Fibroblast of lung (primary cell): ENCODE results near the gene ZNF554. TPM values are rescaled to one million over a fixed set of nuclear protein-coding genes. Genes with fewer than 3 reads are reported as not detected.

Experiments used
- DNase-seq, 2 donors: peaks; one replicate each; pipeline versions ENCODE4 v3.0.0 to v3.0.0-alpha.2; 2010; ENCODE audit warnings: low read depth in 2 of 2
- H2AFZ ChIP-seq: 2 replicates; pipeline ENCODE4 v1.5.1; 2012; ENCODE audit warnings: low read length, control low read depth, inconsistent platforms
- H3K27ac ChIP-seq: 2 replicates; pipeline ENCODE4 v1.5.1; 2011; ENCODE audit warnings: low read length, control low read depth; ENCODE audit not compliant: insufficient read depth
- H3K27me3 ChIP-seq: 2 replicates; pipeline ENCODE4 v1.5.1; 2011; ENCODE audit warnings: mild to moderate bottlenecking, low read length; ENCODE audit not compliant: control insufficient read depth, insufficient read depth
- H3K36me3 ChIP-seq: 2 replicates; pipeline ENCODE4 v1.5.1; 2011; ENCODE audit warnings: low read length; ENCODE audit not compliant: control insufficient read depth, insufficient read depth
- H3K4me1 ChIP-seq: 2 replicates; pipeline ENCODE4 v1.5.1; 2011; ENCODE audit warnings: low read length; ENCODE audit not compliant: control insufficient read depth, insufficient read depth; ENCODE audit errors: extremely low read depth
- H3K4me2 ChIP-seq: 2 replicates; pipeline ENCODE4 v1.5.1; 2011; ENCODE audit warnings: low read length, control low read depth; ENCODE audit not compliant: insufficient read depth; ENCODE audit errors: extremely low read depth
- H3K4me3 ChIP-seq, 4 experiments: fragments of 200-600 bp in 1 of 4; sonication (generic) in 1 of 4; replicated peaks in 1 of 4; 2 replicates each; pipeline ENCODE4 v1.5.1; 2011 to 2016; ENCODE audit warnings: low read length in 4 of 4, low read depth in 3 of 4, mild to moderate bottlenecking in 3 of 4, control low read depth in 2 of 4, inconsistent platforms in 1 of 4, mixed read lengths in 1 of 4; ENCODE audit not compliant: insufficient read depth in 1 of 4; ENCODE audit errors: control extremely low read depth in 1 of 4
- H3K79me2 ChIP-seq: 2 replicates; pipeline ENCODE4 v1.5.1; 2012; ENCODE audit warnings: mild to moderate bottlenecking, low read length, inconsistent platforms; ENCODE audit not compliant: control insufficient read depth, insufficient read depth
- H3K9ac ChIP-seq: 2 replicates; pipeline ENCODE4 v1.5.1; 2011; ENCODE audit warnings: mild to moderate bottlenecking, low read length, control low read depth; ENCODE audit not compliant: insufficient read depth
- H3K9me3 ChIP-seq: 2 replicates; pipeline ENCODE4 v1.5.1; 2012; ENCODE audit warnings: low read depth, low read length; ENCODE audit not compliant: control insufficient read depth, insufficient read depth
- H4K20me1 ChIP-seq: 2 replicates; pipeline ENCODE4 v1.5.1; 2011; ENCODE audit warnings: low read length; ENCODE audit not compliant: control insufficient read depth, insufficient read depth; ENCODE audit errors: extremely low read depth
- CTCF ChIP-seq, 2 donors: IDR thresholded peaks in 1 of 2; conservative IDR thresholded peaks in 1 of 2; 1 replicate in 1 of 2; 2 replicates in 1 of 2; pipeline ENCODE4 v1.5.1; 2011 to 2012; ENCODE audit warnings: low read length in 2 of 2, control low read depth in 1 of 2, inconsistent platforms in 1 of 2, low read depth in 1 of 2, mild to moderate bottlenecking in 1 of 2
- EZH2 ChIP-seq: IDR thresholded peaks from 2 replicates; pipeline ENCODE4 v1.5.1; 2012; ENCODE audit warnings: low read length, control low read depth, mild to moderate bottlenecking; ENCODE audit errors: missing control alignments
- polyA plus RNA-seq, 2 donors: library from polyadenylated mRNA; depleted of rRNA in 1 of 2; stranded (reverse) in 1 of 2; unstranded in 1 of 2; fragments of >200 nt; gene quantifications; 2 replicates each; pipeline ENCODE4 v1.2.1, GENCODE V29; 2011 to 2012; ENCODE audit warnings: missing spikeins in 1 of 2
- total RNA-seq: library from RNA; depleted of rRNA; stranded (reverse); fragments of >200 nt; gene quantifications from 2 replicates; pipeline ENCODE4 v1.2.1, GENCODE V29; 2014

The ZNF554 gene
- total and polyA plus RNA-seq, 2 donors (not counting 1 experiment from before 2014, with no cell fraction given): 2.0 to 5.8 TPM

- peak overlapping the region; percentile 67 to 76 (median 70) for H3K4me3 ChIP-seq
- H2AFZ ChIP-seq: peak overlapping the region; percentile 57
- peak overlapping the region; percentile 94 for H3K4me2 ChIP-seq
- no peaks in the 10 kb centered on the region for H3K79me2 ChIP-seq
- H3K4me1 ChIP-seq: no peaks in the 10 kb centered on the region
- no peaks in the 10 kb centered on the region for H4K20me1 ChIP-seq
- H3K27me3 ChIP-seq: no peaks in the 10 kb centered on the region
- DNase-seq: no peak
- H3K27ac ChIP-seq: no peak overlapping the region
- H3K36me3 ChIP-seq: no peaks in the 10 kb centered on the region
- H3K9ac ChIP-seq: peak overlapping the region; percentile 61
- no peaks in the 10 kb centered on the region for H3K9me3 ChIP-seq
- TF ChIP-seq CTCF (conservative IDR thresholded peaks at IDR 0.05 in 1 of 2, IDR thresholded peaks at IDR 0.05 in 1 of 2; ENCODE audit: low read depth in 1 of 2, low read length in 2 of 2): no peak
- no peak for TF ChIP-seq EZH2
Observed at GRCh38 chr19:2820112-2820702, 539 bp downstream of the ZNF554 start.

- H3K27ac ChIP-seq: no peak overlapping the region
- no peak overlapping the region for H2AFZ ChIP-seq
- H3K27me3 ChIP-seq: no peaks in the 10 kb centered on the region
- H4K20me1 ChIP-seq: no peaks in the 10 kb centered on the region
- no peaks in the 10 kb centered on the region for H3K36me3 ChIP-seq
- no peaks in the 10 kb centered on the region for H3K9me3 ChIP-seq
- no peak overlapping the region for H3K4me2 ChIP-seq
- no peaks in the 10 kb centered on the region for H3K79me2 ChIP-seq
- H3K4me1 ChIP-seq: no peaks in the 10 kb centered on the region
- H3K9ac ChIP-seq: no peak overlapping the region
- TF ChIP-seq EZH2 (no peak), CTCF (conservative IDR thresholded peaks at IDR 0.05 in 1 of 2, IDR thresholded peaks at IDR 0.05 in 1 of 2; ENCODE audit: low read depth in 1 of 2, low read length in 2 of 2) (no peak)
- no peak overlapping the region for H3K4me3 ChIP-seq
- DNase-seq: no peak
Observed at GRCh38 chr19:2822846-2823245, 3.2 kb downstream of the ZNF554 start.

GRCh38 chr19:2823646-2824045 is 4.0 kb downstream of the ZNF554 start:
- H3K27me3 ChIP-seq: no peaks in the 10 kb centered on the region
- no peaks in the 10 kb centered on the region for H3K79me2 ChIP-seq
- no peaks in the 10 kb centered on the region for H3K9me3 ChIP-seq
- H4K20me1 ChIP-seq: no peaks in the 10 kb centered on the region
- H2AFZ ChIP-seq: no peak overlapping the region
- no peak overlapping the region for H3K4me3 ChIP-seq
- no peak for DNase-seq
- TF ChIP-seq EZH2: no peak
- TF ChIP-seq CTCF (conservative IDR thresholded peaks at IDR 0.05 in 1 of 2, IDR thresholded peaks at IDR 0.05 in 1 of 2; ENCODE audit: low read depth in 1 of 2, low read length in 2 of 2): no peak
- H3K4me1 ChIP-seq: no peaks in the 10 kb centered on the region
- H3K27ac ChIP-seq: no peak overlapping the region
- no peak overlapping the region for H3K9ac ChIP-seq
- no peak overlapping the region for H3K4me2 ChIP-seq
- H3K36me3 ChIP-seq: no peaks in the 10 kb centered on the region
